Measurements from ENCODE around the gene PRAC2.
A peak's percentile ranks its signal among the peaks of the same experiment; 100 is the strongest.

The PRAC2 gene

GRCh38 chr17:48749621-48750553, 26.9 kb downstream of the PRAC2 start:
- no peak for DNase-seq (ENCODE audit: low spot score)
- Histone ChIP-seq H3K27ac (no peak overlapping the region), H3K4me3 (no peak overlapping the region)
- no peak for TF ChIP-seq CTCF (IDR thresholded peaks at IDR 0.05)

GRCh38 chr17:48751172-48751571, 28.2 kb downstream of the PRAC2 start:
- no peak overlapping the region for H3K27ac ChIP-seq
- DNase-seq (ENCODE audit: low spot score), result no peak
- TF ChIP-seq CTCF (IDR thresholded peaks at IDR 0.05), result no peak
- H3K4me3 ChIP-seq, result no peak overlapping the region

GRCh38 chr17:48751733-48752398, 28.9 kb downstream of the PRAC2 start:
- H3K4me3 ChIP-seq, result no peak overlapping the region
- no peak for DNase-seq (ENCODE audit: low spot score)
- no peak for TF ChIP-seq CTCF (IDR thresholded peaks at IDR 0.05)
- no peak overlapping the region for H3K27ac ChIP-seq

- no peak overlapping the region for H3K4me3 ChIP-seq
- no peak for TF ChIP-seq CTCF (IDR thresholded peaks at IDR 0.05)
- no peak overlapping the region for H3K27ac ChIP-seq
- no peak for DNase-seq (ENCODE audit: low spot score)
Measured at GRCh38 chr17:48752399-48753288, 29.7 kb downstream of the PRAC2 start.

GRCh38 chr17:48753794-48754499, 31.0 kb downstream of the PRAC2 start:
- no peak overlapping the region for H3K27ac ChIP-seq
- H3K4me3 ChIP-seq, result no peak overlapping the region
- no peak for DNase-seq (ENCODE audit: low spot score)
- TF ChIP-seq CTCF (IDR thresholded peaks at IDR 0.05), result no peak

GRCh38 chr17:48754500-48755261, 31.7 kb downstream of the PRAC2 start:
- DNase-seq (ENCODE audit: low spot score), result no peak
- Histone ChIP-seq H3K4me3 (peak overlapping the region; percentile 15), H3K27ac (no peak overlapping the region)
- TF ChIP-seq CTCF (IDR thresholded peaks at IDR 0.05), result no peak

Measured in coronary artery (tissue), 2 donors.